ENCODE results near the gene CPA2. TPM values are rescaled to one million over a fixed set of nuclear protein-coding genes. Genes with fewer than 3 reads are reported as not detected.

The CPA2 gene
- polyA plus RNA-seq, 2 of the 4 experiments (the other 2 are of a cell fraction) = not detected

- Histone ChIP-seq H3K9me3 (peaks cover 8% of the 10 kb centered on the region), H3K27ac (no peak overlapping the region), H3K4me1 (no peaks in the 10 kb centered on the region), H3K4me2 (no peak overlapping the region), H3K4me3 (no peak overlapping the region)
- no peak for TF ChIP-seq ATOH8 (CRISPR knock-in tag; IDR thresholded peaks at IDR 0.05; ENCODE audit: low read depth)
- no peak for TF ChIP-seq BHLHE40 (IDR thresholded peaks at IDR 0.05; ENCODE audit: low read depth, low read length)
- TF ChIP-seq RFX5 (IDR thresholded peaks at IDR 0.05) = no peak
- TF ChIP-seq TP53 (CRISPR knock-in tag; IDR thresholded peaks at IDR 0.05) = no peak
- no peak for TF ChIP-seq REST (IDR thresholded peaks at IDR 0.05)
- no peak for TF ChIP-seq POLR2A (IDR thresholded peaks at IDR 0.05; ENCODE audit: low read length)
- TF ChIP-seq HDAC2 (IDR thresholded peaks at IDR 0.05) = no peak
- no peak for TF ChIP-seq FOXS1 (CRISPR knock-in tag; IDR thresholded peaks at IDR 0.05)
- TF ChIP-seq CBX8 (IDR thresholded peaks at IDR 0.05) = no peak
- TF ChIP-seq CBX2 (IDR thresholded peaks at IDR 0.05; ENCODE audit: borderline replicate concordance, low read depth) = no peak
- WGBS (ENCODE audit: missing lambda C conversion rate) = 41% methylated on average over 2 of the region's 2 CpGs
- FAIRE-seq (no peak), DNase-seq (ENCODE audit: low read depth in 1 of 2, low spot score in 1 of 2) (no peak), ATAC-seq (no peak)
- ChIA-PET POLR2A (no interaction called here), CTCF (no interaction called here)
Measured at GRCh38 chr7:130262448-130262847, 4.2 kb upstream of the CPA2 start.

GRCh38 chr7:130263130-130263529 is 3.5 kb upstream of the CPA2 start:
- Histone ChIP-seq H3K9me3 (peaks cover 3% of the 10 kb centered on the region), H3K4me2 (no peak overlapping the region), H3K4me3 (no peak overlapping the region), H3K4me1 (no peaks in the 10 kb centered on the region), H3K27ac (no peak overlapping the region)
- no peak for TF ChIP-seq KDM5A (IDR thresholded peaks at IDR 0.05)
- no peak for TF ChIP-seq CHD4 (IDR thresholded peaks at IDR 0.05; ENCODE audit: borderline replicate concordance)
- TF ChIP-seq MAFK (IDR thresholded peaks at IDR 0.05; ENCODE audit: partially characterized antibody) = no peak
- TF ChIP-seq POLR2A (IDR thresholded peaks at IDR 0.05; ENCODE audit: low read length) = no peak
- TF ChIP-seq JUNB (IDR thresholded peaks at IDR 0.05) = no peak
- TF ChIP-seq RAD21 (conservative IDR thresholded peaks at IDR 0.05 in 1 of 2, IDR thresholded peaks at IDR 0.05 in 1 of 2) = no peak
- ChIA-PET CTCF (no interaction called here), POLR2A (no interaction called here)
- no peak for DNase-seq (ENCODE audit: low read depth in 1 of 2, low spot score in 1 of 2)
- FAIRE-seq = no peak
- 52% methylated on average over 2 of the region's 2 CpGs for WGBS (ENCODE audit: missing lambda C conversion rate)
- ATAC-seq = no peak

- Histone ChIP-seq H3K9me3 (no peaks in the 10 kb centered on the region), H3K27ac (no peak overlapping the region), H3K4me1 (no peaks in the 10 kb centered on the region), H3K4me2 (no peak overlapping the region), H3K4me3 (no peak overlapping the region)
- no peak for DNase-seq (ENCODE audit: low read depth in 1 of 2, low spot score in 1 of 2)
- ATAC-seq = no peak
- FAIRE-seq = no peak
- ChIA-PET CTCF (interaction anchor here (0.9 to 1.4 kb wide), 2 partner anchors 11 to 491 kb away, joined by 3 read pairs; no protein-coding TSS in a partner anchor), POLR2A (no interaction called here)
- no peak for TF ChIP-seq ZNF302 (CRISPR knock-in tag; IDR thresholded peaks at IDR 0.05)
- no peak for TF ChIP-seq ATOH8 (CRISPR knock-in tag; IDR thresholded peaks at IDR 0.05; ENCODE audit: low read depth)
- TF ChIP-seq RFX5 (IDR thresholded peaks at IDR 0.05) = no peak
- no peak for TF ChIP-seq CTCF (IDR thresholded peaks at IDR 0.05)
- TF ChIP-seq PBX3 (IDR thresholded peaks at IDR 0.05) = no peak
- TF ChIP-seq TP53 (CRISPR knock-in tag; IDR thresholded peaks at IDR 0.05) = no peak
- WGBS (ENCODE audit: missing lambda C conversion rate) = 68% methylated on average over 1 of the region's 1 CpG
Measured at GRCh38 chr7:130266961-130267321, 278 bp downstream of the CPA2 start.

Measured in A549 (cell line).